HCT116 (cell line): Measurements from ENCODE around the gene TOP2B. TPM values are rescaled to one million over a fixed set of nuclear protein-coding genes. Genes with fewer than 3 reads are reported as not detected.

ENCODE experiments used
- ATAC-seq: fragments of 200-7000 bp; cut with Tn5 transposase; 2 replicates; pipeline ENCODE4 v1.9.1; 2020; ENCODE audit warnings: mild to moderate bottlenecking, moderate library complexity
- BruUV-seq: library from RNA; stranded (reverse); fragments of 400-500 nt; replicated peaks from 2 replicates; lab custom pipeline; 2021; lab: Mats Ljungman, UMichigan
- CTCF ChIA-PET: fragments of 300-600 bp; sonication (Branson Sonifier 250); formaldehyde crosslinking; loops from one replicate; lab custom pipeline; 2021; ENCODE audit warnings: antibody characterized with exemption; lab: Charles Lee
- POLR2A ChIA-PET: fragments of 300-600, 350-600 bp; sonication (Branson Sonifier 250); formaldehyde crosslinking; loops from one replicate; lab custom pipeline; 2021; ENCODE audit warnings: antibody characterized with exemption; lab: Charles Lee
- RAD21 ChIA-PET, 2 experiments: fragments of 300-600 bp; sonication (Branson Sonifier 250); formaldehyde crosslinking; loops; one replicate each; lab custom pipeline; 2023; ENCODE audit warnings: low total read pairs in 2 of 2; ENCODE audit not compliant: uncharacterized antibody in 2 of 2, unreplicated experiment in 2 of 2, low non-redundant PET in 1 of 2; lab: Charles Lee
- DNase-seq: peaks from one replicate; pipeline ENCODE4 v3.0.0-alpha.2; 2010; ENCODE audit warnings: low read depth, low spot score
- H2AFZ ChIP-seq: fragments of 200-600 bp; shearing (Covaris generic), sonication (generic); 2 replicates; pipeline ENCODE4 v1.6.1; 2017; ENCODE audit warnings: low read depth, mixed run types, mixed read lengths, antibody characterized with exemption, low read length; ENCODE audit not compliant: poor library complexity, severe bottlenecking
- H3K27ac ChIP-seq: 2 replicates; pipeline ENCODE4 v1.5.1; 2012; ENCODE audit warnings: low read depth, low read length
- H3K27me3 ChIP-seq: fragments of 200-600 bp; sonication (generic); 2 replicates; pipeline ENCODE4 v1.6.1; 2016; ENCODE audit warnings: mixed run types, low read length, mixed read lengths; ENCODE audit not compliant: insufficient read depth
- H3K36me3 ChIP-seq, 2 experiments: fragments of 200-500 bp in 1 of 2; fragments of 200-600 bp in 1 of 2; sonication (Bioruptor generic) in 1 of 2; sonication (generic) in 1 of 2; 2 replicates each; pipeline versions ENCODE4 v1.5.1 to v1.6.1; 2014 to 2016; ENCODE audit warnings: low read length in 2 of 2, inconsistent platforms in 1 of 2, mixed read lengths in 1 of 2, mixed run types in 1 of 2; ENCODE audit not compliant: insufficient read depth in 2 of 2, control insufficient read depth in 1 of 2
- H3K4me1 ChIP-seq, 2 experiments: fragments of 200-600 bp in 1 of 2; sonication (generic) in 1 of 2; 2 replicates each; pipeline versions ENCODE4 v1.5.1 to v1.6.1; 2012 to 2017; ENCODE audit warnings: low read length in 2 of 2, inconsistent platforms in 1 of 2, mild to moderate bottlenecking in 1 of 2, mixed read lengths in 1 of 2, mixed run types in 1 of 2, moderate library complexity in 1 of 2; ENCODE audit not compliant: insufficient read depth in 2 of 2, control insufficient read depth in 1 of 2
- H3K4me2 ChIP-seq: fragments of 200-600 bp; sonication (generic); 2 replicates; pipeline ENCODE4 v1.6.1; 2017; ENCODE audit warnings: mixed run types, low read length, mixed read lengths
- H3K4me3 ChIP-seq, 2 experiments: fragments of 200-600 bp in 1 of 2; sonication (generic) in 1 of 2; replicated peaks in 1 of 2; 2 replicates each; pipeline ENCODE4 v1.5.1; 2011 to 2016; ENCODE audit warnings: low read length in 2 of 2, control low read depth in 1 of 2, low read depth in 1 of 2, mild to moderate bottlenecking in 1 of 2, mixed read lengths in 1 of 2, mixed run types in 1 of 2
- H3K79me2 ChIP-seq: fragments of 200-600 bp; sonication (generic); 2 replicates; pipeline ENCODE4 v1.6.1; 2017; ENCODE audit warnings: mild to moderate bottlenecking, mixed run types, low read length, moderate library complexity, mixed read lengths; ENCODE audit not compliant: insufficient read depth
- H3K9ac ChIP-seq: fragments of 200-600 bp; sonication (generic); 2 replicates; pipeline ENCODE4 v1.6.1; 2016; ENCODE audit warnings: low read length, mixed read lengths
- H3K9me2 ChIP-seq: fragments of 200-600 bp; sonication (generic), shearing (Covaris generic); 2 replicates; pipeline ENCODE4 v1.6.1; 2017; ENCODE audit warnings: mixed run types, mild to moderate bottlenecking, moderate library complexity; ENCODE audit not compliant: insufficient read depth
- H3K9me3 ChIP-seq, 2 experiments: fragments of 200-500 bp in 1 of 2; fragments of 200-600 bp in 1 of 2; sonication (Bioruptor generic) in 1 of 2; sonication (generic) in 1 of 2; 2 replicates each; pipeline ENCODE4 v1.6.1; 2014 to 2017; ENCODE audit warnings: low read length in 2 of 2, mixed read lengths in 2 of 2, inconsistent platforms in 1 of 2, low read depth in 1 of 2, mild to moderate bottlenecking in 1 of 2, mixed run types in 1 of 2, moderate library complexity in 1 of 2; ENCODE audit not compliant: control insufficient read depth in 1 of 2, insufficient read depth in 1 of 2
- H4K20me1 ChIP-seq: fragments of 200-600 bp; sonication (generic), shearing (Covaris generic); 2 replicates; pipeline ENCODE4 v1.6.1; 2017; ENCODE audit warnings: mixed run types, mild to moderate bottlenecking, moderate library complexity; ENCODE audit not compliant: insufficient read depth
- CBX3 ChIP-seq: IDR thresholded peaks from 2 replicates; pipeline ENCODE4 v1.6.1; 2012; ENCODE audit warnings: low read depth
- CEBPB ChIP-seq: IDR thresholded peaks from 2 replicates; pipeline ENCODE4 v1.6.1; 2012; ENCODE audit warnings: low read depth
- CTCF ChIP-seq, 3 experiments: fragments of 200-600 bp in 1 of 3; sonication (generic) in 1 of 3; IDR thresholded peaks in 2 of 3; conservative IDR thresholded peaks in 1 of 3; 2 replicates each; pipeline ENCODE4 v1.5.1; 2012 to 2017; ENCODE audit warnings: low read depth in 2 of 3, low read length in 2 of 3, antibody characterized with exemption in 1 of 3, borderline replicate concordance in 1 of 3, control low read depth in 1 of 3, mild to moderate bottlenecking in 1 of 3, mixed read lengths in 1 of 3, mixed run types in 1 of 3, moderate library complexity in 1 of 3; ENCODE audit not compliant: insufficient read depth in 1 of 3
- ELF1 ChIP-seq: IDR thresholded peaks from 2 replicates; pipeline ENCODE4 v1.6.1; 2012; ENCODE audit warnings: low read depth, borderline replicate concordance
- EZH2 ChIP-seq: fragments of 200-600 bp; sonication (generic); IDR thresholded peaks from 2 replicates; pipeline ENCODE4 v1.6.1; 2017; ENCODE audit warnings: antibody characterized with exemption, mixed run types
- EZH2phosphoT487 ChIP-seq: fragments of 200-600 bp; IDR thresholded peaks from 2 replicates; pipeline ENCODE4 v1.6.1; 2018; ENCODE audit warnings: antibody characterized with exemption, borderline replicate concordance
- FOSL1 ChIP-seq: IDR thresholded peaks from 2 replicates; pipeline ENCODE4 v1.6.1; 2012; ENCODE audit warnings: low read depth
- MAX ChIP-seq: IDR thresholded peaks from 2 replicates; pipeline ENCODE4 v1.6.1; 2012
- RAD21 ChIP-seq: IDR thresholded peaks from 2 replicates; pipeline ENCODE4 v1.6.1; 2012; ENCODE audit warnings: low read depth, mild to moderate bottlenecking
- REST ChIP-seq: IDR thresholded peaks from 2 replicates; pipeline ENCODE4 v1.6.1; 2012; ENCODE audit warnings: low read depth
- SP1 ChIP-seq: IDR thresholded peaks from 2 replicates; pipeline ENCODE4 v1.6.1; 2012; ENCODE audit warnings: low read depth
- SRF ChIP-seq: IDR thresholded peaks from 2 replicates; pipeline ENCODE4 v1.6.1; 2012; ENCODE audit warnings: low read depth
- ZBTB33 ChIP-seq: IDR thresholded peaks from 2 replicates; pipeline ENCODE4 v1.6.1; 2011; ENCODE audit warnings: mild to moderate bottlenecking, low read length, moderate library complexity; ENCODE audit not compliant: insufficient replicate concordance; ENCODE audit errors: extremely low read depth
- ZFX ChIP-seq: fragments of 450-650 bp; IDR thresholded peaks from 2 replicates; pipeline ENCODE4 v1.6.1; 2017
- intact Hi-C: fragments of 100-400 bp; cut with micrococcal nuclease; formaldehyde crosslinking; loops from 2 replicates; pipeline ENCODE4 v1.10.0; 2022
- total RNA-seq: library from RNA; stranded (reverse); gene quantifications from one replicate; pipeline ENCODE4 v1.2.1, GENCODE V29; 2021; ENCODE audit not compliant: unreplicated experiment

Gene TOP2B
- total RNA-seq, 1 experiment from 2014 or later, result 101 TPM

GRCh38 chr3:25619382-25619781 is 45.3 kb downstream of the TOP2B start:
- Histone ChIP-seq H2AFZ (no peak overlapping the region), H3K4me1 (peaks cover 0 to 8% of the 10 kb centered on the region in 2 experiments; a peak in 1 of 4 replicates), H4K20me1 (no peaks in the 10 kb centered on the region), H3K79me2 (no peaks in the 10 kb centered on the region), H3K9me2 (no peaks in the 10 kb centered on the region), H3K27ac (no peak overlapping the region), H3K36me3 (peaks cover 6 to 23% of the 10 kb centered on the region in 2 experiments; a peak in 3 of 4 replicates), H3K9me3 (no peaks in the 10 kb centered on the region), H3K4me3 (no peak overlapping the region), H3K4me2 (no peak overlapping the region), H3K9ac (no peak overlapping the region), H3K27me3 (no peaks in the 10 kb centered on the region)
- ChIA-PET RAD21 (no interaction called here), POLR2A (no interaction called here), CTCF (no interaction called here)
- no peak for ATAC-seq
- TF ChIP-seq CEBPB (no peak), MAX (no peak), SRF (no peak), SP1 (no peak), RAD21 (no peak), ZBTB33 (no peak), REST (no peak), FOSL1 (no peak), CBX3 (no peak), ELF1 (no peak), EZH2 (no peak), EZH2phosphoT487 (no peak), ZFX (no peak), CTCF (IDR thresholded peaks at IDR 0.05 in 2 of 3, conservative IDR thresholded peaks at IDR 0.05 in 1 of 3; ENCODE audit: borderline replicate concordance in 1 of 3, insufficient read depth in 1 of 3, low read depth in 2 of 3, low read length in 2 of 3) (no peak)
- BruUV-seq, result no TSS peak
- DNase-seq, result no peak
- intact Hi-C loops, result no loop called here
